K562 (cell line): ENCODE data around the gene RNASET2. TPM values are rescaled to one million over a fixed set of nuclear protein-coding genes. Genes with fewer than 3 reads are reported as not detected.

Experiments
- ATAC-seq: fragments of 200-7000 bp; cut with Tn5 transposase; 3 replicates; pipeline ENCODE4 v1.9.1; 2020; ENCODE audit warnings: moderate library complexity
- BruUV-seq: library from RNA; stranded (reverse); fragments of 400-500 nt; replicated peaks from 2 replicates; lab custom pipeline; 2021; lab: Mats Ljungman, UMichigan
- CTCF ChIA-PET: fragments of 300-600 bp; formaldehyde crosslinking; extraction: SDS; loops from one replicate; lab custom pipeline; 2021; ENCODE audit warnings: low intra/inter-chr PET ratio; lab: Yijun Ruan, JAX
- POLR2A ChIA-PET: fragments of 300-600, 350-650 bp; sonication (Branson Sonifier 250); formaldehyde crosslinking; extraction: SDS; loops from one replicate; lab custom pipeline; 2021; ENCODE audit warnings: antibody characterized with exemption, inconsistent platforms; lab: Yijun Ruan, JAX
- DNase-seq, 4 experiments: peaks; one replicate each; pipeline versions ENCODE4 v3.0.0 to v3.0.0-alpha.2; 2011 to 2018; ENCODE audit warnings: low spot score in 3 of 4, mixed read lengths in 3 of 4; ENCODE audit errors: extremely low read depth in 1 of 4
- FAIRE-seq: peaks from 2 replicates; lab custom pipeline; 2011; peaks lifted over from hg19 to GRCh38; lab: Jason Lieb, UNC
- H2AFZ ChIP-seq: 2 replicates; pipeline ENCODE4 v1.6.0; 2011; ENCODE audit warnings: low read depth, low read length, control low read depth, inconsistent platforms
- H3K27ac ChIP-seq: fragments of 200-600 bp; 3 replicates; pipeline ENCODE4 v1.8.0; 2011; ENCODE audit warnings: low read depth, mild to moderate bottlenecking, control low read depth, inconsistent platforms, low read length, moderate library complexity, mixed read lengths; ENCODE audit errors: extremely low read depth
- H3K27me3 ChIP-seq, 2 experiments: fragments of 300-600 bp in 1 of 2; 2 replicates in 1 of 2; 3 replicates in 1 of 2; pipeline versions ENCODE4 v1.6.0 to v1.8.0; 2011; ENCODE audit warnings: inconsistent platforms in 2 of 2, low read length in 2 of 2, mild to moderate bottlenecking in 1 of 2, mixed read lengths in 1 of 2, moderate library complexity in 1 of 2; ENCODE audit not compliant: control insufficient read depth in 2 of 2, insufficient read depth in 2 of 2
- H3K36me3 ChIP-seq: fragments of 300-600 bp; 3 replicates; pipeline ENCODE4 v1.8.0; 2011; ENCODE audit warnings: mild to moderate bottlenecking, low read length, inconsistent platforms; ENCODE audit not compliant: control insufficient read depth, insufficient read depth
- H3K4me1 ChIP-seq, 2 experiments: fragments of 200-600 bp in 1 of 2; replicated peaks in 1 of 2; 2 replicates in 1 of 2; 3 replicates in 1 of 2; pipeline versions ENCODE4 v1.5.1 to v1.8.0; 2011; ENCODE audit warnings: inconsistent platforms in 2 of 2, low read length in 2 of 2, mild to moderate bottlenecking in 1 of 2, mixed read lengths in 1 of 2, moderate library complexity in 1 of 2; ENCODE audit not compliant: control insufficient read depth in 2 of 2, insufficient read depth in 2 of 2
- H3K4me2 ChIP-seq: 2 replicates; pipeline ENCODE4 v1.6.1; 2011; ENCODE audit warnings: low read length, control low read depth, inconsistent platforms, mixed read lengths; ENCODE audit not compliant: insufficient read depth
- H3K4me3 ChIP-seq: fragments of 200-600 bp; sonication (generic), shearing (Covaris generic); 2 replicates; pipeline ENCODE4 v1.5.1; 2016; ENCODE audit warnings: control low read depth, inconsistent platforms
- H3K79me2 ChIP-seq: fragments of 200-600 bp; 3 replicates; pipeline ENCODE4 v1.8.0; 2011; ENCODE audit warnings: low read length, inconsistent platforms; ENCODE audit not compliant: control insufficient read depth, insufficient read depth
- H3K9ac ChIP-seq, 2 experiments: 2 replicates each; pipeline versions ENCODE4 v1.6.0 to v1.6.1; 2011; ENCODE audit warnings: low read depth in 2 of 2, low read length in 2 of 2, control low read depth in 1 of 2, inconsistent platforms in 1 of 2, mild to moderate bottlenecking in 1 of 2, mixed read lengths in 1 of 2; ENCODE audit not compliant: insufficient read depth in 1 of 2
- H3K9me1 ChIP-seq: one replicate; pipeline ENCODE4 v1.6.0; 2011; ENCODE audit warnings: inconsistent platforms, mild to moderate bottlenecking, low read length, moderate library complexity; ENCODE audit not compliant: control insufficient read depth, insufficient read depth
- H3K9me3 ChIP-seq: replicated peaks from 2 replicates; pipeline ENCODE4 v1.5.1; 2011; ENCODE audit warnings: low read depth, low read length, inconsistent platforms; ENCODE audit not compliant: control insufficient read depth, insufficient read depth
- H4K20me1 ChIP-seq: replicated peaks from 2 replicates; pipeline ENCODE4 v1.6.1; 2011; ENCODE audit warnings: low read length, inconsistent platforms, mixed read lengths; ENCODE audit not compliant: control insufficient read depth, insufficient read depth
- ARID2 ChIP-seq: fragments of 450-650 bp; IDR thresholded peaks from 2 replicates; pipeline ENCODE4 v1.6.1; 2017; ENCODE audit warnings: antibody characterized with exemption, mild to moderate bottlenecking
- CEBPB ChIP-seq: fragments of 450-650 bp; IDR thresholded peaks from 2 replicates; pipeline ENCODE4 v1.6.1; 2016; ENCODE audit warnings: missing genetic modification characterization, missing compliant biosample characterization
- CHD2 ChIP-seq: IDR thresholded peaks from 2 replicates; pipeline ENCODE4 v1.6.1; 2011; ENCODE audit warnings: low read depth, low read length
- E2F6 ChIP-seq, 2 experiments: IDR thresholded peaks; 2 replicates each; pipeline ENCODE4 v1.6.1; 2011; ENCODE audit warnings: borderline replicate concordance in 1 of 2, control low read depth in 1 of 2, low read depth in 1 of 2, low read length in 1 of 2, mild to moderate bottlenecking in 1 of 2, mixed read lengths in 1 of 2, moderate library complexity in 1 of 2; ENCODE audit not compliant: insufficient read depth in 1 of 2, insufficient read length in 1 of 2, poor library complexity in 1 of 2, severe bottlenecking in 1 of 2; ENCODE audit errors: extremely low read depth in 1 of 2
- LEF1 ChIP-seq: fragments of 450-650 bp; IDR thresholded peaks from 2 replicates; pipeline ENCODE4 v1.6.1; 2016; ENCODE audit warnings: mild to moderate bottlenecking
- MXI1 ChIP-seq: IDR thresholded peaks from 2 replicates; pipeline ENCODE4 v1.6.1; 2011; ENCODE audit warnings: low read depth, mild to moderate bottlenecking, improper control_type of control experiment, low read length
- NR0B1 ChIP-seq: fragments of 450-650 bp; IDR thresholded peaks from one replicate; pipeline ENCODE4 v1.6.1; 2018; ENCODE audit warnings: mild to moderate bottlenecking, moderate library complexity; ENCODE audit not compliant: partially characterized antibody
- RAD21 ChIP-seq, 2 experiments: fragments of 250-450 bp in 1 of 2; fragments of 450-650 bp in 1 of 2; sonication (Bioruptor Pico) in 1 of 2; formaldehyde crosslinking in 1 of 2; IDR thresholded peaks in 1 of 2; conservative IDR thresholded peaks in 1 of 2; 2 replicates each; pipeline versions ENCODE4 v1.4.0 to v1.8.0; 2020 to 2022; ENCODE audit warnings: mild to moderate bottlenecking in 2 of 2, moderate library complexity in 1 of 2
- RB1 ChIP-seq: fragments of 450-650 bp; IDR thresholded peaks from 2 replicates; pipeline ENCODE4 v1.6.1; 2017; ENCODE audit warnings: low read depth, mild to moderate bottlenecking
- SAFB2 ChIP-seq: fragments of 200-400 bp; formaldehyde crosslinking; IDR thresholded peaks from 2 replicates; pipeline ENCODE4 v1.6.1; 2018; ENCODE audit warnings: borderline replicate concordance, low read length, low read depth, moderate library complexity; ENCODE audit not compliant: severe bottlenecking
- THRAP3 ChIP-seq: fragments of 450-650 bp; IDR thresholded peaks from 2 replicates; pipeline ENCODE4 v1.6.1; 2016; ENCODE audit warnings: mild to moderate bottlenecking, inconsistent platforms, borderline replicate concordance
- ZBED1 ChIP-seq: IDR thresholded peaks from 2 replicates; pipeline ENCODE4 v1.6.1; 2014
- ZBTB33 ChIP-seq: sonication (generic); formaldehyde crosslinking; IDR thresholded peaks from 2 replicates; pipeline ENCODE4 v1.8.1; 2023; ENCODE audit warnings: mild to moderate bottlenecking, missing genetic modification reagents
- WGBS: fragments of 100-300 bp; shearing (Covaris generic); methylation state at CpG from one replicate; pipeline ENCODE4 v1.1.6; 2016; ENCODE audit warnings: low coverage, mixed read lengths; ENCODE audit not compliant: insufficient coverage; ENCODE audit errors: missing lambda C conversion rate; 5-methylcytosine and 5-hydroxymethylcytosine counted together
- in situ Hi-C: fragments of 300-500 bp; cut with MboI; formaldehyde crosslinking; loops from 4 replicates; pipeline ENCODE4 v1.15.0; 2018; ENCODE audit warnings: inconsistent platforms, mixed read lengths
- intact Hi-C: fragments of 100-400 bp; cut with micrococcal nuclease; formaldehyde crosslinking; loops from 2 replicates; pipeline ENCODE4 v1.14.2; 2022
- polyA plus RNA-seq, 8 experiments: library from polyadenylated mRNA; depleted of rRNA in 4 of 8; stranded (reverse) in 5 of 8; unstranded in 3 of 8; fragments of >200 nt; fragmentation: Nextera tagmentation in 2 of 8; fragmentation: Illumina TruSeq in 1 of 8; extraction: Ambion mirVana in 2 of 8; extraction: Trizol in 1 of 8; gene quantifications; 2 replicates each; pipeline versions ENCODE4 v1.2.1 to v1.2.3, GENCODE V29; 2011 to 2014; ENCODE audit warnings: inconsistent platforms in 1 of 8, missing spikeins in 1 of 8
- total RNA-seq, 7 experiments: library from RNA; depleted of rRNA in 6 of 7; stranded (reverse); fragments of >200 nt in 6 of 7; fragmentation: Illumina TruSeq in 2 of 7; extraction: Trizol in 2 of 7; gene quantifications; 2 replicates each; pipeline versions ENCODE4 v1.2.1 to v1.2.3, GENCODE V29; 2011 to 2021; ENCODE audit warnings: low replicate concordance in 1 of 7

Gene RNASET2
- total and polyA plus RNA-seq, 9 of the 15 experiments (the other 6 are each of a cell fraction or from before 2014, with no cell fraction given), result 7.4 to 141 (median 91.3) TPM

- in situ Hi-C loops (no loop called here), intact Hi-C loops (no loop called here)
- peak overlapping the region in 1 of 2 experiments; percentile 15; a peak in 1 of 4 replicates for H3K9ac ChIP-seq
- no peak overlapping the region for H3K27ac ChIP-seq
- no peak overlapping the region for H2AFZ ChIP-seq
- no peaks in the 10 kb centered on the region for H3K79me2 ChIP-seq
- FAIRE-seq (no peak), DNase-seq (no peak), ATAC-seq (no peak; the same call in 1 of the 3 replicates)
- H3K27me3 ChIP-seq, result peaks cover 14 to 67% of the 10 kb centered on the region in 2 experiments; a peak in 4 of 5 replicates
- POLR2A ChIA-PET, result interaction anchor here (0.6 to 1.0 kb wide), 5 partner anchors 24 to 172 kb away, joined by 3 read pairs; no protein-coding TSS in a partner anchor
- no peaks in the 10 kb centered on the region; the same call in 1 of the 2 replicates for H3K9me3 ChIP-seq
- H3K36me3 ChIP-seq, result no peaks in the 10 kb centered on the region
- peaks cover 0 to 9% of the 10 kb centered on the region in 2 experiments; a peak in 2 of 5 replicates for H3K4me1 ChIP-seq
- no peak overlapping the region for H3K4me3 ChIP-seq
- 27% methylated on average over 23 of the region's 23 CpGs for WGBS
- H4K20me1 ChIP-seq, result no peaks in the 10 kb centered on the region
- CTCF ChIA-PET, result no interaction called here
- no TSS peak for BruUV-seq
- H3K4me2 ChIP-seq, result no peak overlapping the region
- H3K9me1 ChIP-seq, result no peaks in the 10 kb centered on the region
- TF ChIP-seq SAFB2, result no peak
- peak; percentile 60; the same call in 1 of the 2 replicates for TF ChIP-seq ZBTB33 (CRISPR knock-in tag)
- no peak for TF ChIP-seq RB1
- no peak for TF ChIP-seq CHD2
- no peak for TF ChIP-seq LEF1
- TF ChIP-seq ARID2, result no peak
- TF ChIP-seq MXI1, result no peak
- peak in 1 of 2 experiments; percentile 32 for TF ChIP-seq E2F6 (IDR thresholded peaks at IDR 0.05; ENCODE audit: borderline replicate concordance in 1 of 2, extremely low read depth in 1 of 2, insufficient read depth in 1 of 2, insufficient read length in 1 of 2, low read depth in 1 of 2, low read length in 1 of 2, poor library complexity in 1 of 2, severe bottlenecking in 1 of 2)
- no peak for TF ChIP-seq THRAP3
- no peak for TF ChIP-seq CEBPB
- TF ChIP-seq NR0B1, result no peak
- peak in 1 of 2 experiments; percentile 14; a peak in 1 of 4 replicates for TF ChIP-seq RAD21 (CRISPR knock-in tag; conservative IDR thresholded peaks at IDR 0.05 in 1 of 2, IDR thresholded peaks at IDR 0.05 in 1 of 2)
- no peak for TF ChIP-seq ZBED1
Observed at GRCh38 chr6:166904101-166904746, 52.1 kb downstream of the RNASET2 start.
